Measurements from ENCODE around the gene MEPCE. TPM values are rescaled to one million over a fixed set of nuclear protein-coding genes. Genes with fewer than 3 reads are reported as not detected.
A peak's percentile ranks its signal among the peaks of the same experiment; 100 is the strongest.

The MEPCE gene
- total RNA-seq, 6 experiments from 2014 or later = 17.1 to 25.1 (median 20.7) TPM

- H3K27ac ChIP-seq = no peak overlapping the region
- H3K4me1 ChIP-seq = peaks cover 0 to 6% (median 2%) of the 10 kb centered on the region in 4 donors
- no peak for DNase-seq
- no peaks in the 10 kb centered on the region for H3K27me3 ChIP-seq
- no peak for ATAC-seq
- peaks cover 0 to 12% (median 4%) of the 10 kb centered on the region in 4 donors for H3K36me3 ChIP-seq
- no peak overlapping the region for H3K4me3 ChIP-seq
- 45% methylated on average over 4 of the region's 4 CpGs for WGBS (ENCODE audit: insufficient coverage, low coverage, low lambda C conversion rate, missing lambda C conversion rate)
- TF ChIP-seq POLR2A (IDR thresholded peaks at IDR 0.05) = no peak
- TF ChIP-seq CTCF (IDR thresholded peaks at IDR 0.05) = no peak
- intact Hi-C loops (cut with DNase I) = loop anchor here (5.0 to 10.0 kb wide), 2 partner anchors 91 to 214 kb away; no protein-coding TSS in a partner anchor
- no peaks in the 10 kb centered on the region for H3K9me3 ChIP-seq
These were observed 41.4 kb downstream of the MEPCE start for GRCh38 chr7:100471021-100471420.

DNA sequence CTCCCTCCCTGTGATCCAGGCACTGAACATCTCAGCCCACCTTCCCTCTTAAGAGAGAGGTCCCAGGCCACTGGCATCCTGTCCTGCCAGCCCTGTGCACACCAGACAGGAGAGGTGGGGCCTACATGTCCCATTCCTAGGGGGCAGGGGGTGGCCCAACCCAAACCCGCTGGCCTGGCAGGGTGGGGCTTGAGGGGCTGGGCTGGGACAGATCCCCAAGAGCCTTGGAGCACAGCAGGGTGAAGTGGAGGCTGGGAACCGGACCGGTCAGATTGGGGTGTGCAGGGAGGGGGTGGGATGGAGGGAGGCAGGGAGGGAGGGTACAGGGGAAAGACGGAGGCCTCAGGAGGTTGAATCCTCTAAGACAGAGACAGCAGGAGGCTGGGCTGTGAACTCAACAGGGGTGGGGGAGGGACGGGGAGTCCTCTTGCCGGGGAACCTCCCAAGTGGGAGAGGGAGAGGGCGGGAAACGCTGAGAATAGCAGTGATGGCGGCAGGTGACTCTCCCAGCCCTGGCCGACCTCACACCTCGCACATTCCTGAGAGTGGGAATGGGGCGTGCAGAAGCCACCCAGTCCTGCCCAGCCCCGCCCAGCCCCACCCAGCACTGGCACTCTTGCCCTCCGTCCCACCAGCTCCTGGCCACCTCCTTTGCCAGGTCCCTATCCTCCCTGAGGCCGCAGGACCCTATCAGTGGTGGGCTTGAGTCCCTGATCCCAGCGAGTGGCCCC is 42.7 kb downstream of the MEPCE start:
- Histone ChIP-seq H3K27me3 (no peaks in the 10 kb centered on the region), H3K36me3 (peaks cover 0 to 12% (median 4%) of the 10 kb centered on the region in 4 donors), H3K4me3 (no peak overlapping the region), H3K27ac (no peak overlapping the region), H3K4me1 (peaks cover 0 to 8% (median 2%) of the 10 kb centered on the region in 4 donors), H3K9me3 (no peaks in the 10 kb centered on the region)
- ATAC-seq (no peak), DNase-seq (no peak)
- intact Hi-C loops (cut with DNase I) = loop anchor here (5.0 to 10.0 kb wide), 2 partner anchors 90 to 213 kb away; no protein-coding TSS in a partner anchor
- TF ChIP-seq CTCF (IDR thresholded peaks at IDR 0.05) = no peak
- no peak for TF ChIP-seq POLR2A (IDR thresholded peaks at IDR 0.05)
- 79% methylated on average over 4 of the region's 16 CpGs for WGBS (ENCODE audit: insufficient coverage, low coverage, low lambda C conversion rate, missing lambda C conversion rate)

GRCh38 chr7:100472854-100473499 is 43.3 kb downstream of the MEPCE start:
- Histone ChIP-seq H3K36me3 (peaks cover 0 to 12% (median 4%) of the 10 kb centered on the region in 4 donors), H3K27me3 (no peaks in the 10 kb centered on the region), H3K27ac (no peak overlapping the region), H3K4me3 (no peak overlapping the region), H3K9me3 (no peaks in the 10 kb centered on the region), H3K4me1 (peaks cover 0 to 14% (median 2%) of the 10 kb centered on the region in 4 donors)
- intact Hi-C loops (cut with DNase I) = loop anchor here (5.0 to 10.0 kb wide), 2 partner anchors 89 to 212 kb away; no protein-coding TSS in a partner anchor
- 67% methylated on average over 9 of the region's 14 CpGs for WGBS (ENCODE audit: insufficient coverage, low coverage, low lambda C conversion rate, missing lambda C conversion rate)
- ATAC-seq = peak in 3 of 4 donors; percentile 2 to 33 (median 7)
- TF ChIP-seq CTCF (IDR thresholded peaks at IDR 0.05) = no peak
- no peak for TF ChIP-seq POLR2A (IDR thresholded peaks at IDR 0.05)
- no peak for DNase-seq

DNA sequence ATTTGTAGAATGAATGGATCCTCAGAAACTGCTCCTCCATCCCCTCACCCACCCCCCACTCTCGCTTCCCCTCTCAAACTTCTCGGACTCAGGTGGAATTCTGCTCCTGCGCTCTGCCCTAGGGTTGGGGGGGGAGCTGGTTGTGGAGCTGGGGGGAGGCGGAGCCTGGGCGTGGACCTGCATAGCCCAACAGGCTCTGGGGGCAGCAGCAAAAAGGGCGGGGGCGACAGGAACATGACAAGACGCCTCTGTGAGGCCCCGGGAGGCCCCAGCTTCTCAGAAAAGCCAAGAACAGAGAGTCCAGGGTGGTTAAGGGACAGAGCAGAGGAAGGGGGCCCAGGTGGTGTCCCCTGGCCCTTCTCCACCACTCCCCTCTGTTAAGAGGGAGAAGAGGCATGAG is 45.9 kb downstream of the MEPCE start:
- TF ChIP-seq CTCF (IDR thresholded peaks at IDR 0.05) (no peak), POLR2A (IDR thresholded peaks at IDR 0.05) (no peak)
- no peaks in the 10 kb centered on the region for H3K27me3 ChIP-seq
- peaks cover 0 to 12% (median 4%) of the 10 kb centered on the region in 4 donors for H3K36me3 ChIP-seq
- no peak for DNase-seq
- WGBS (ENCODE audit: insufficient coverage, low coverage, low lambda C conversion rate, missing lambda C conversion rate) = 20% methylated on average over 1 of the region's 9 CpGs
- H3K9me3 ChIP-seq = no peaks in the 10 kb centered on the region
- no peak for ATAC-seq
- H3K27ac ChIP-seq = no peak overlapping the region
- H3K4me3 ChIP-seq = no peak overlapping the region
- peaks cover 0 to 13% (median 3%) of the 10 kb centered on the region in 4 donors for H3K4me1 ChIP-seq
- intact Hi-C loops (cut with DNase I) = loop anchor here (5.0 to 10.0 kb wide), 2 partner anchors 87 to 209 kb away; no protein-coding TSS in a partner anchor

Data from right lobe of liver (tissue), 6 donors.